ENCODE data around the gene AP1M2.

GRCh38 chr19:10565028-10565566, 22.0 kb downstream of the AP1M2 start:
- TF ChIP-seq, protein P1, sequence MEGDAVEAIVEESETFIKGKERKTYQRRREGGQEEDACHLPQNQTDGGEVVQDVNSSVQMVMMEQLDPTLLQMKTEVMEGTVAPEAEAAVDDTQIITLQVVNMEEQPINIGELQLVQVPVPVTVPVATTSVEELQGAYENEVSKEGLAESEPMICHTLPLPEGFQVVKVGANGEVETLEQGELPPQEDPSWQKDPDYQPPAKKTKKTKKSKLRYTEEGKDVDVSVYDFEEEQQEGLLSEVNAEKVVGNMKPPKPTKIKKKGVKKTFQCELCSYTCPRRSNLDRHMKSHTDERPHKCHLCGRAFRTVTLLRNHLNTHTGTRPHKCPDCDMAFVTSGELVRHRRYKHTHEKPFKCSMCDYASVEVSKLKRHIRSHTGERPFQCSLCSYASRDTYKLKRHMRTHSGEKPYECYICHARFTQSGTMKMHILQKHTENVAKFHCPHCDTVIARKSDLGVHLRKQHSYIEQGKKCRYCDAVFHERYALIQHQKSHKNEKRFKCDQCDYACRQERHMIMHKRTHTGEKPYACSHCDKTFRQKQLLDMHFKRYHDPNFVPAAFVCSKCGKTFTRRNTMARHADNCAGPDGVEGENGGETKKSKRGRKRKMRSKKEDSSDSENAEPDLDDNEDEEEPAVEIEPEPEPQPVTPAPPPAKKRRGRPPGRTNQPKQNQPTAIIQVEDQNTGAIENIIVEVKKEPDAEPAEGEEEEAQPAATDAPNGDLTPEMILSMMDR (IDR thresholded peaks at IDR 0.05), result no peak
- TF ChIP-seq POLR2AphosphoS5 (IDR thresholded peaks at IDR 0.05), result no peak
- TF ChIP-seq POLR2A (IDR thresholded peaks at IDR 0.05), result no peak

Data from prostate gland (tissue), 2 donors.